GM19025 (cell line): ENCODE results near the gene STRN.
"Not testable (repeated sequence)": the region's sequence is repeated elsewhere in the genome, so short reads cannot be mapped to it uniquely, and the experiment has no call there.

ENCODE experiments used
- ATAC-seq: cut with Tn5 transposase; IDR thresholded peaks from one replicate; pipeline ENCODE4 v1.9.1; 2021; ENCODE audit warnings: mild to moderate bottlenecking, low read depth, moderate library complexity; ENCODE audit not compliant: unreplicated experiment

Gene STRN

DNA sequence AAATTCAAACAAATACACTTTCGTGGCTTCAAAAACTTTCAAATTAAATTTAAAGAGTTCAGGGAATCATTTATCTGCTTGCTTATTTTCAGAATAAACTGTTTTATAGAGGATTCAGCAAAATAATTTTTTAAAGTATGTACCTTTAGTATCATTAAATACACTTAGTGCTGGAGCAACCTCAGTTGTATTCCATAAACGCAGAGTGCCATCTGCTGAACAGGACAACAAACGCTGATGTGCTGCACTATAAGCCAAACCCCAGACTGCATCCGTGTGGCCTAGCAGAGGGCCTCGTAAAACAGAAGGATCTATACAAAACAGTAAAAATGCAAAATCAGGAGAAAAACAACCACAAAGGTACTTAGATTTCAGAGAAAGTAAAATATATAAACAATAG is 108.6 kb downstream of the STRN start:
- ATAC-seq = no peak

- no peak for ATAC-seq
These were observed 110.9 kb downstream of the STRN start for GRCh38 chr2:36855429-36855828.

DNA sequence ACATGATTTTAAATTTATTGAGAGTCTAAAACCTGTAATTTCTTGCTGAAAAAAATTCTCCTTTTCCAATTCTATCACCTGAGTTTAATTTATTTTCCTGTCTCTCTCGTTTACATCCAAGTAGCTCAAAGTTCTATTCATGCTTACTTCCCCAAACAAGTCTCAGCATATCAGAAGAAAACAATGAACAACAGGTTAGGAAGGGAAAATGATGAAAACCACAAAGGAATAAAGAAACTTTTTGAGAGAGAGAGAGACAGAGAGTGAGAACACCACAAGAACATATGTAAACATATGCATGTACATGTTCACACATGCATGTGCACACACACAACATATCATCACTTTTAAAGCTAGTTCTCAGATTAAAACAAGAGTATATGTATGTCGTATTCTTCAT is 112.1 kb downstream of the STRN start:
- ATAC-seq = no peak

GRCh38 chr2:36849265-36849664 is 117.1 kb downstream of the STRN start:
- no peak for ATAC-seq

- ATAC-seq = no peak
These were observed 122.5 kb downstream of the STRN start for GRCh38 chr2:36843838-36844237.

- ATAC-seq = no peak
These were observed 126.2 kb downstream of the STRN start for GRCh38 chr2:36839976-36840617.

DNA sequence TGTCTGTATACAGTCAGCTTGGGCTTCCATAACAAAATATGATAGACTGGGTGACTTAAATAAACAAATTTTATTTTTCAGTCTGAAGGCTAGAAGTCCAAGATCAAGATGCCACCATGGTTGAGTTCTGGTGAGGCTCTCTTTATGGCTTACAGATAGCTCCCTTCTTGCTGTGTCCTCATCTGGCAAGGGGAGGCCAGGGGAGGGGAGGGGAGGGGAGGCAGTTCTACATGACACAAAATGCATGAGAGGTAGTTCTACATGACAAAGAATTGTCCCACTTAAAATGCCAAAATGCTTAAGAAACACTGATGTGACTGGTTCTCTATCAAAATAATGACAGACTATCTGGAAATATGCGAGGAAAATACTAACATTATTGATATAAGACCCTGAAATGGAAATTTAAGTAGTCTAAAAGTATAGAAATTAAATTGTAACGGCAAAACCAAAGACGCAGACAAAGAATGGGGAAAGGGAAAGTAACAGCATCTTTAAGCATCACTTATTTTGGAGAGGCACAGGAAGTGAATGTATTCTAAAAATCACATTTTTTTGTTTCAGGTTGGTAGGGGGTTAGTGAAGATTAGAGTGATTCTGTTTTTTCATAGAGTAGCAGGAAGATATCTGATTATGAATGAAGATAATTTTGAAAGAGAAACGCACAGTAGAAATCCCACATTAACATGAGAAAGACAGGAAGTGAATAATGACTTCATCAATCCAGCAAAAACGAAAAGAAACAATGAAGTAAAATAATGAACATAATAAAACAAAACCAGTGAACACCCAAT is 131.4 kb downstream of the STRN start:
- ATAC-seq = no peak

GRCh38 chr2:36834203-36834602 is 132.1 kb downstream of the STRN start:
- ATAC-seq = no peak

DNA sequence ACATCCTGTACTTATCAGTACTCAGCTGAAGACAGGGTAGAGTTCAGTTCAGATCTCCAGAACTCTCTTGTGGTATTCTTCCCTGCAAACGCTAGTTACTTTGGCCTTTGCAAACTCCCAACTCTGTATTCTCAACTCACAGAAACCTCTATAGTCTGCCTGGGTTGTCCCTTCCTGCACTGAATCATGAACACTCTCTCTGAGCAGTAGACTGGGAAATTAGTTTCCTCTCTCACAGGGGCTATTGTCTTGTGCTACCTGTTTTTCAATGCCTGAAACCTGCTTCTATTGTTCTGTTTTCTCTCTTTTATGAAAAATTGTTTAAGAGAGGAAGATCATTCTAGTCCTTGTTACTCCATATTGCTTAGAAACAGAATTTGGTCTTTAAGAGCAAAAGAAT is 135.2 kb downstream of the STRN start:
- no peak for ATAC-seq

- not testable (repeated sequence) for ATAC-seq
These were observed 141.7 kb downstream of the STRN start for GRCh38 chr2:36824683-36825082.

GRCh38 chr2:36824273-36824672 is 142.1 kb downstream of the STRN start:
- no peak for ATAC-seq

GRCh38 chr2:36823862-36824261 is 142.5 kb downstream of the STRN start:
- ATAC-seq = no peak

DNA sequence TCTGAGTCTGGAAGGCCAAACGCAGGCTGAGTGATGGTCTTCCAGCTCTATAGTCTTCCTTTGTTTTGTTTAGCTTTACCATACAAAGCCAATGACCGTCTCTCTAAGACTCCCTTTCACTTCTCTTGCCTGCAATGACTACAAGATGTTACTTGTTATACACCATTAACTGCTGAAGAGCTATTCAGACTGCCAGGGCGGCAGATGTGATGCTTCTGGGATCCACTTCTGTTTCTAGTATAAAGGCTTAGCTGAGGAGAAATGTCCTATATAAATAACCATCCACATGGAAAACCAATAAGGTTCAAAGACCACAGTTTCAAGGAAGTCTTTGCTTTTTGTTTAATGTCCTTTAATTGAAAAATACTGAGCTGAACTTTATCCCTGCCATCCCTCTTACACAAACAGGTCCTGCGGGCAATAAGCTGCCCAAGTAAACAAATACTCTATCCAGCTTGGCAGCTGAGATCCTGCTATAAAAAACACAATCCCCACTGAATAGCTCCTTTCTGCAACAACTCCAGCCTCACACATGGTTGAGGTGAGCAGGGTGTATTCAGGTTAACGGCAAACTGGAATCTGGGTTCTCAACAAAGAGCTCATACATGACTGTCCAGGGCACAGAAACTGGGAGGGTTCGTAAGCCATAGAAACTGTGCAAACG is 145.3 kb downstream of the STRN start:
- no peak for ATAC-seq

GRCh38 chr2:36819095-36819711 is 147.1 kb downstream of the STRN start:
- no peak for ATAC-seq

GRCh38 chr2:36818542-36818941 is 147.8 kb downstream of the STRN start:
- ATAC-seq = no peak

DNA sequence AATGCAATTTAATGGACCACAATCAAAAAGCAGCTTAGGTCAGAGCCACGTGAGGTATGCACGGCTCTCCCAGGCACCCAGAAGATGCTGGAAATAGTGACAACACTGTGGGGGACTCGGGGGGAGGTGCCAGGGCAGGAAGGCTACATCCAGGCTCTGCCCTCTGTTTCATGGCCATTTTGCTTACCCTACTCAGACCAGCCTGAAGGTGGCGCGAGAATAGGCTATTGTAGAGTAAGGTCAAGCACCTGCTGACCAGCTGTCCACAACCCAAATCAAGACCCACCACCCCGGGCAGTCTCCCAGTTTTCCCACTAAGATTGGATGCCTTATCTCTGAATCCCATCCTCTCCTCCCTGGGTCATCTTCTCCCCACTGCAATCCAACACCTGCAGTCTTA is 154.1 kb downstream of the STRN start:
- ATAC-seq = no peak

DNA sequence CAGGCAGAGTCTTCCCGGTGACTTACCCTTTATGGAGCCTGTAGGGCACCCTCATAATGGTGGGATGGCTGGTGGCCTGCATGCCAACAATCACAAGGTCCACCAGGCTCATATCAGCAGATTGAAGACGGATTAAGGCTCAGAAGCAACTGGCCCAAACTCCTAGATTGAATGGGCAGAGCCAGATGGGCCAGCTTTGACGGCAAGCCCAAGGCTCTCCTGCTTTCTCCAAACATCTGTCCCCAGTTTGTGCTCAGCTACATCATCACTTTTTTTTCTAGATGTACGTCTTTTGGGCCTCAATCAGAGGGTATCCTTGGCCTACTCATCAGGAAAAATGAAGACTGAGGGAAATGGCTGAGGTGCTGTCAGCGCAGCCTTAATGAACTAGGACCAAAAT is 155.3 kb downstream of the STRN start:
- no peak for ATAC-seq

DNA sequence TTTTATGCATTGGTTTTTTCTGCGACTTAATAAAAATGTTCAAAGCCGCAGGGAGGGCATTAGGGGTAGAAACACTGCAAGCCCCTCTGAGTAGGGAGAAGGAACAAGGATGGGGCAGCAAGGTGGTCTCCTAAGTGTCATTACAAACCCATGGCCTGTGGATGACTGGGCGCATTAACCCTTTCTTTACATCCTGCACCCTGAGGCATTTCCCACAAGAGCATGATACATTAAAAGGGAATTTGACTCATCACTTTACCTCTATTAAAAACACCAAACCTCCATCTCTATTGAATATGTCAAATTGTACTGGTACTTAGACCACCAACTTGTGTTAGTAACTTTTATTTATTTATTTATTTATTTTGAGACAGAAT is 157.3 kb downstream of the STRN start:
- no peak for ATAC-seq

GRCh38 chr2:36808386-36809068 is 157.8 kb downstream of the STRN start:
- ATAC-seq = no peak

GRCh38 chr2:36807223-36807886 is 159.0 kb downstream of the STRN start:
- ATAC-seq = no peak
